OCI-LY3 (cell line): Measurements from ENCODE around the gene SIAH3.

Experiments used
- CTCF ChIP-seq: fragments of 200-600, 300-600 bp; sonication (generic); IDR thresholded peaks from 2 replicates; pipeline ENCODE4 v1.5.1; 2014; ENCODE audit warnings: antibody characterized with exemption, low read length, low read depth
- EZH2phosphoT487 ChIP-seq: fragments of 200-600 bp; shearing (Covaris generic); IDR thresholded peaks from 2 replicates; pipeline ENCODE4 v1.6.1; 2018; ENCODE audit warnings: antibody characterized with exemption, mixed run types, low read depth

GRCh38 chr13:45892513-45892912, 41.0 kb upstream of the SIAH3 start:
- TF ChIP-seq CTCF (no peak), EZH2phosphoT487 (no peak)
